BLaER1 (cell line): ENCODE measurements around the gene PTPRN2.

ENCODE experiments used
- H3K27ac ChIP-seq: shearing (Covaris generic); formaldehyde crosslinking; 2 replicates; pipeline ENCODE4 v1.8.1; 2022
- H3K27me3 ChIP-seq: shearing (Covaris generic); formaldehyde crosslinking; 2 replicates; pipeline ENCODE4 v1.8.1; 2022
- H3K36me3 ChIP-seq: shearing (Covaris generic); formaldehyde crosslinking; 2 replicates; pipeline ENCODE4 v1.8.1; 2022
- H3K4me1 ChIP-seq: shearing (Covaris generic); formaldehyde crosslinking; 2 replicates; pipeline ENCODE4 v1.8.1; 2022
- H3K4me2 ChIP-seq: shearing (Covaris generic); formaldehyde crosslinking; 2 replicates; pipeline ENCODE4 v1.8.1; 2022
- H3K4me3 ChIP-seq: shearing (Covaris generic); formaldehyde crosslinking; 2 replicates; pipeline ENCODE4 v1.8.1; 2022
- H3K9ac ChIP-seq: shearing (Covaris generic); formaldehyde crosslinking; 2 replicates; pipeline ENCODE4 v1.8.1; 2022
- H3K9me3 ChIP-seq: shearing (Covaris generic); formaldehyde crosslinking; 2 replicates; pipeline ENCODE4 v1.8.1; 2022
- H4K20me1 ChIP-seq: shearing (Covaris generic); formaldehyde crosslinking; 2 replicates; pipeline ENCODE4 v1.8.1; 2022
- Cebpa-rat ChIP-seq: shearing (Covaris generic); IDR thresholded peaks from 2 replicates; pipeline ENCODE4 v1.8.1; 2022

The PTPRN2 gene

GRCh38 chr7:158366916-158367633 lies 220.5 kb downstream of the PTPRN2 start:
- no peak overlapping the region for H3K27ac ChIP-seq
- no peak overlapping the region for H3K4me3 ChIP-seq
- no peaks in the 10 kb centered on the region for H3K27me3 ChIP-seq
- no peak overlapping the region for H3K4me2 ChIP-seq
- 0 out of 2 replicates have a peak, but pooled peaks cover 5% of the 10 kb centered on the region for H3K4me1 ChIP-seq
- no peaks in the 10 kb centered on the region for H3K36me3 ChIP-seq
- H3K9me3 ChIP-seq, result no peaks in the 10 kb centered on the region
- peaks cover 17% of the 10 kb centered on the region; the same call in 1 of the 2 replicates for H4K20me1 ChIP-seq
- no peak overlapping the region for H3K9ac ChIP-seq
- no peak for TF ChIP-seq Cebpa-rat

GRCh38 chr7:158366346-158366745 lies 221.3 kb downstream of the PTPRN2 start:
- no peak overlapping the region for H3K27ac ChIP-seq
- no peaks in the 10 kb centered on the region for H3K36me3 ChIP-seq
- TF ChIP-seq Cebpa-rat, result no peak
- 0 out of 2 replicates have a peak, but pooled peaks cover 5% of the 10 kb centered on the region for H3K4me1 ChIP-seq
- H3K27me3 ChIP-seq, result no peaks in the 10 kb centered on the region
- peaks cover 25% of the 10 kb centered on the region; the same call in 1 of the 2 replicates for H4K20me1 ChIP-seq
- H3K9ac ChIP-seq, result no peak overlapping the region
- H3K4me3 ChIP-seq, result no peak overlapping the region
- no peak overlapping the region for H3K4me2 ChIP-seq
- H3K9me3 ChIP-seq, result no peaks in the 10 kb centered on the region

- no peaks in the 10 kb centered on the region for H3K36me3 ChIP-seq
- no peak overlapping the region for H3K4me2 ChIP-seq
- H3K27me3 ChIP-seq, result no peaks in the 10 kb centered on the region
- H3K4me1 ChIP-seq, result 0 out of 2 replicates have a peak, but pooled peaks cover 5% of the 10 kb centered on the region
- H3K4me3 ChIP-seq, result no peak overlapping the region
- peaks cover 25% of the 10 kb centered on the region; the same call in 1 of the 2 replicates for H4K20me1 ChIP-seq
- H3K9me3 ChIP-seq, result no peaks in the 10 kb centered on the region
- TF ChIP-seq Cebpa-rat, result no peak
- no peak overlapping the region for H3K9ac ChIP-seq
- H3K27ac ChIP-seq, result no peak overlapping the region
These were observed 222.4 kb downstream of the PTPRN2 start for GRCh38 chr7:158365267-158365666.

- H3K4me2 ChIP-seq, result no peak overlapping the region
- no peaks in the 10 kb centered on the region for H3K27me3 ChIP-seq
- H3K4me1 ChIP-seq, result 0 out of 2 replicates have a peak, but pooled peaks cover 5% of the 10 kb centered on the region
- no peaks in the 10 kb centered on the region for H3K9me3 ChIP-seq
- TF ChIP-seq Cebpa-rat, result no peak
- no peaks in the 10 kb centered on the region for H3K36me3 ChIP-seq
- H4K20me1 ChIP-seq, result peaks cover 25% of the 10 kb centered on the region; the same call in 1 of the 2 replicates
- no peak overlapping the region for H3K27ac ChIP-seq
- H3K4me3 ChIP-seq, result no peak overlapping the region
- no peak overlapping the region for H3K9ac ChIP-seq
These were observed 223.2 kb downstream of the PTPRN2 start for GRCh38 chr7:158364451-158364850.

- H3K4me3 ChIP-seq, result no peak overlapping the region
- H3K9ac ChIP-seq, result no peak overlapping the region
- H3K36me3 ChIP-seq, result no peaks in the 10 kb centered on the region
- no peak for TF ChIP-seq Cebpa-rat
- 0 out of 2 replicates have a peak, but pooled peaks cover under 1% of the 10 kb centered on the region for H3K4me1 ChIP-seq
- no peaks in the 10 kb centered on the region for H3K27me3 ChIP-seq
- H4K20me1 ChIP-seq, result peaks cover 25% of the 10 kb centered on the region; the same call in 1 of the 2 replicates
- H3K4me2 ChIP-seq, result no peak overlapping the region
- no peaks in the 10 kb centered on the region for H3K9me3 ChIP-seq
- no peak overlapping the region for H3K27ac ChIP-seq
These were observed 224.4 kb downstream of the PTPRN2 start for GRCh38 chr7:158362912-158363905.

GRCh38 chr7:158362001-158362400 lies 225.6 kb downstream of the PTPRN2 start:
- Histone ChIP-seq H3K9me3 (no peaks in the 10 kb centered on the region), H3K27me3 (no peaks in the 10 kb centered on the region), H4K20me1 (peaks cover 25% of the 10 kb centered on the region; the same call in 1 of the 2 replicates), H3K9ac (no peak overlapping the region), H3K27ac (no peak overlapping the region), H3K4me1 (no peaks in the 10 kb centered on the region), H3K36me3 (no peaks in the 10 kb centered on the region), H3K4me3 (no peak overlapping the region), H3K4me2 (no peak overlapping the region)
- no peak for TF ChIP-seq Cebpa-rat

- Histone ChIP-seq H3K36me3 (no peaks in the 10 kb centered on the region), H3K27me3 (no peaks in the 10 kb centered on the region), H4K20me1 (peaks cover 25% of the 10 kb centered on the region; the same call in 1 of the 2 replicates), H3K4me1 (no peaks in the 10 kb centered on the region), H3K4me3 (no peak overlapping the region), H3K27ac (no peak overlapping the region), H3K9me3 (no peaks in the 10 kb centered on the region), H3K4me2 (no peak overlapping the region), H3K9ac (no peak overlapping the region)
- TF ChIP-seq Cebpa-rat, result no peak
These were observed 226.2 kb downstream of the PTPRN2 start for GRCh38 chr7:158361326-158361946.

GRCh38 chr7:158358926-158359645 lies 228.5 kb downstream of the PTPRN2 start:
- TF ChIP-seq Cebpa-rat, result no peak
- no peak overlapping the region for H3K4me3 ChIP-seq
- H3K27ac ChIP-seq, result no peak overlapping the region
- H3K27me3 ChIP-seq, result no peaks in the 10 kb centered on the region
- no peak overlapping the region for H3K4me2 ChIP-seq
- H3K9me3 ChIP-seq, result no peaks in the 10 kb centered on the region
- H3K9ac ChIP-seq, result no peak overlapping the region
- no peaks in the 10 kb centered on the region for H3K36me3 ChIP-seq
- peaks cover 25% of the 10 kb centered on the region; the same call in 1 of the 2 replicates for H4K20me1 ChIP-seq
- no peaks in the 10 kb centered on the region for H3K4me1 ChIP-seq
